ENCODE measurements around the gene PRR15L.
A peak's percentile ranks its signal among the peaks of the same experiment; 100 is the strongest.

Gene PRR15L

GRCh38 chr17:47952171-47953021 lies 5.3 kb downstream of the PRR15L start:
- no peaks in the 10 kb centered on the region for H4K20me1 ChIP-seq (ENCODE audit: low read depth, low read length)
- H3K4me3 ChIP-seq (ENCODE audit: insufficient read depth, low read length, poor library complexity, severe bottlenecking), result no peak overlapping the region
- H3K79me2 ChIP-seq (ENCODE audit: insufficient read depth, low read length), result no peaks in the 10 kb centered on the region
- no peak overlapping the region for H3K9ac ChIP-seq (ENCODE audit: low read length)
- no peak overlapping the region for H3K4me2 ChIP-seq (ENCODE audit: low read depth, low read length, poor library complexity, severe bottlenecking)
- no peaks in the 10 kb centered on the region for H3K36me3 ChIP-seq (ENCODE audit: low read length)
- H3F3A ChIP-seq (ENCODE audit: insufficient read depth), result no peaks in the 10 kb centered on the region
- TF ChIP-seq, protein P1, sequence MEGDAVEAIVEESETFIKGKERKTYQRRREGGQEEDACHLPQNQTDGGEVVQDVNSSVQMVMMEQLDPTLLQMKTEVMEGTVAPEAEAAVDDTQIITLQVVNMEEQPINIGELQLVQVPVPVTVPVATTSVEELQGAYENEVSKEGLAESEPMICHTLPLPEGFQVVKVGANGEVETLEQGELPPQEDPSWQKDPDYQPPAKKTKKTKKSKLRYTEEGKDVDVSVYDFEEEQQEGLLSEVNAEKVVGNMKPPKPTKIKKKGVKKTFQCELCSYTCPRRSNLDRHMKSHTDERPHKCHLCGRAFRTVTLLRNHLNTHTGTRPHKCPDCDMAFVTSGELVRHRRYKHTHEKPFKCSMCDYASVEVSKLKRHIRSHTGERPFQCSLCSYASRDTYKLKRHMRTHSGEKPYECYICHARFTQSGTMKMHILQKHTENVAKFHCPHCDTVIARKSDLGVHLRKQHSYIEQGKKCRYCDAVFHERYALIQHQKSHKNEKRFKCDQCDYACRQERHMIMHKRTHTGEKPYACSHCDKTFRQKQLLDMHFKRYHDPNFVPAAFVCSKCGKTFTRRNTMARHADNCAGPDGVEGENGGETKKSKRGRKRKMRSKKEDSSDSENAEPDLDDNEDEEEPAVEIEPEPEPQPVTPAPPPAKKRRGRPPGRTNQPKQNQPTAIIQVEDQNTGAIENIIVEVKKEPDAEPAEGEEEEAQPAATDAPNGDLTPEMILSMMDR (IDR thresholded peaks at IDR 0.05; ENCODE audit: insufficient read depth, low read length, poor library complexity, severe bottlenecking), result no peak
- TF ChIP-seq EZH2phosphoT487 (conservative IDR thresholded peaks at IDR 0.05; ENCODE audit: low read length), result no peak
- H3K27ac ChIP-seq (ENCODE audit: low read depth, low read length), result no peak overlapping the region
- no peaks in the 10 kb centered on the region for H3K27me3 ChIP-seq (ENCODE audit: low read length)
- H3K9me2 ChIP-seq (replicated peaks; ENCODE audit: insufficient read depth, low read length), result no peaks in the 10 kb centered on the region
- H2AFZ ChIP-seq (ENCODE audit: low read depth, low read length, severe bottlenecking), result no peak overlapping the region
- H3K9me3 ChIP-seq (ENCODE audit: insufficient read depth, low read length), result no peaks in the 10 kb centered on the region

GRCh38 chr17:47950448-47950847 lies 7.2 kb downstream of the PRR15L start:
- H3K36me3 ChIP-seq (ENCODE audit: low read length), result no peaks in the 10 kb centered on the region

DNA sequence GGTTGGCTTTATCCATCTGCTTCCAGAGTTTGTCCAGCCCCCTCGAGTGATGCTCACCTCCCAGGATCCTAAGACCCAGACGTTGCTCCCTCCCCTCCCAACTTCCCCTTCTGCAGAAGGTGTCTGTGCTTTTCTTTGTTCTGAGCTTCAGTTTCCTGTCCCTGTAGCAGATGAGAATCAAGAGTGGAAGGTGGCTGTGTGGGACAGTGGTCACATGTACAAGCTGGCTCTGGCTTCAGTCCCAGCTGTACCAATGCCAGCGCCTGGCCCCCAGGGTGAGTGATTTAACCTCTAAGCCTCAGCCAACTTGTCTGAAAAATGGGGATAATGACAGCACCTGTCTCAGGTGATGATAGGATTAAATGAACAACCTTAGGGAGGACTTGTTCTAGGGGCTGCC lies 7.7 kb downstream of the PRR15L start:
- Histone ChIP-seq H4K20me1 (ENCODE audit: low read depth, low read length) (no peaks in the 10 kb centered on the region), H3K27me3 (ENCODE audit: low read length) (no peaks in the 10 kb centered on the region), H3K9me2 (replicated peaks; ENCODE audit: insufficient read depth, low read length) (no peaks in the 10 kb centered on the region), H3K79me2 (ENCODE audit: insufficient read depth, low read length) (no peaks in the 10 kb centered on the region), H3K9ac (ENCODE audit: low read length) (peak overlapping the region; percentile 44; the same call in 1 of the 2 replicates), H3K36me3 (ENCODE audit: low read length) (no peaks in the 10 kb centered on the region), H3F3A (ENCODE audit: insufficient read depth) (peaks cover 2% of the 10 kb centered on the region; the same call in 1 of the 2 replicates), H3K4me3 (ENCODE audit: insufficient read depth, low read length, poor library complexity, severe bottlenecking) (no peak overlapping the region), H2AFZ (ENCODE audit: low read depth, low read length, severe bottlenecking) (no peak overlapping the region), H3K27ac (ENCODE audit: low read depth, low read length) (no peak overlapping the region), H3K9me3 (ENCODE audit: insufficient read depth, low read length) (no peaks in the 10 kb centered on the region), H3K4me2 (ENCODE audit: low read depth, low read length, poor library complexity, severe bottlenecking) (no peak overlapping the region)
- TF ChIP-seq EZH2phosphoT487 (conservative IDR thresholded peaks at IDR 0.05; ENCODE audit: low read length), result no peak
- TF ChIP-seq, protein P1 (IDR thresholded peaks at IDR 0.05; ENCODE audit: insufficient read depth, low read length, poor library complexity, severe bottlenecking), result no peak

More at GRCh38 chr17:47950448-47950847, 7.2 kb downstream of the PRR15L start:
- Histone ChIP-seq H3F3A (ENCODE audit: insufficient read depth) (no peaks in the 10 kb centered on the region), H3K9me3 (ENCODE audit: insufficient read depth, low read length) (no peaks in the 10 kb centered on the region), H3K79me2 (ENCODE audit: insufficient read depth, low read length) (no peaks in the 10 kb centered on the region), H3K9me2 (replicated peaks; ENCODE audit: insufficient read depth, low read length) (no peaks in the 10 kb centered on the region), H4K20me1 (ENCODE audit: low read depth, low read length) (no peaks in the 10 kb centered on the region), H3K27me3 (ENCODE audit: low read length) (no peaks in the 10 kb centered on the region), H3K4me3 (ENCODE audit: insufficient read depth, low read length, poor library complexity, severe bottlenecking) (no peak overlapping the region), H3K4me2 (ENCODE audit: low read depth, low read length, poor library complexity, severe bottlenecking) (no peak overlapping the region), H2AFZ (ENCODE audit: low read depth, low read length, severe bottlenecking) (no peak overlapping the region), H3K9ac (ENCODE audit: low read length) (no peak overlapping the region), H3K27ac (ENCODE audit: low read depth, low read length) (no peak overlapping the region)
- TF ChIP-seq, protein P1 (IDR thresholded peaks at IDR 0.05; ENCODE audit: insufficient read depth, low read length, poor library complexity, severe bottlenecking), result no peak
- TF ChIP-seq EZH2phosphoT487 (conservative IDR thresholded peaks at IDR 0.05; ENCODE audit: low read length), result no peak

All from SU-DHL-6 (cell line).